NT2/D1 (cell line): ENCODE data around the gene PPIF.

Experiments
- SUZ12 ChIP-seq: IDR thresholded peaks from 2 replicates; pipeline ENCODE4 v1.6.1; 2011; ENCODE audit not compliant: insufficient read length, insufficient read depth; ENCODE audit errors: extremely low read depth
- YY1 ChIP-seq: IDR thresholded peaks from 2 replicates; pipeline ENCODE4 v1.6.1; 2011; ENCODE audit not compliant: insufficient read length, insufficient read depth
- ZNF274 ChIP-seq: IDR thresholded peaks from 2 replicates; pipeline ENCODE4 v1.6.1; 2011; ENCODE audit warnings: mild to moderate bottlenecking, low read depth, low read length

GRCh38 chr10:79403441-79404230, 56.4 kb downstream of the PPIF start:
- no peak for TF ChIP-seq YY1
- TF ChIP-seq SUZ12: no peak
- TF ChIP-seq ZNF274: no peak
